A673 (cell line): ENCODE data around the gene NSUN6.

Experiments
- CTCF ChIP-seq: fragments of 300-800, 200-600 bp; sonication (generic); conservative IDR thresholded peaks from 2 replicates; pipeline ENCODE4 v1.5.1; 2017; ENCODE audit warnings: low read depth, mild to moderate bottlenecking, antibody characterized with exemption, low read length, moderate library complexity, mixed read lengths
- EZH2 ChIP-seq: fragments of 200-600 bp; sonication (generic); IDR thresholded peaks from 2 replicates; pipeline ENCODE4 v1.6.1; 2017; ENCODE audit warnings: borderline replicate concordance, low read depth, mild to moderate bottlenecking, mixed read lengths, antibody characterized with exemption, low read length; ENCODE audit not compliant: poor library complexity, severe bottlenecking

- TF ChIP-seq CTCF (no peak), EZH2 (no peak)
These were observed 93.4 kb downstream of the NSUN6 start for GRCh38 chr10:18557960-18558359.
